Motor neuron (in vitro differentiated cells): ENCODE data around the gene PM20D1. TPM values are rescaled to one million over a fixed set of nuclear protein-coding genes. Genes with fewer than 3 reads are reported as not detected.

Experiments
- ATAC-seq, 8 experiments: fragments of 200-7000 bp; cut with Tn5 transposase; replicated peaks in 6 of 8; 2 replicates each; pipeline ENCODE4 v1.8.0; 2021; ENCODE audit warnings: mild to moderate bottlenecking in 8 of 8, moderate library complexity in 8 of 8
- H3K27ac ChIP-seq, 2 donors: fragments of 250-450 bp; sonication (Bioruptor Pico); 2 replicates each; pipeline ENCODE4 v1.9.0; 2021; ENCODE audit warnings: antibody characterized with exemption in 2 of 2, mild to moderate bottlenecking in 2 of 2, moderate library complexity in 1 of 2
- H3K4me1 ChIP-seq, 2 donors: fragments of 250-450 bp; sonication (Bioruptor Pico); replicated peaks in 1 of 2; 2 replicates each; pipeline ENCODE4 v1.6.1; 2021; ENCODE audit warnings: antibody characterized with exemption in 2 of 2, mild to moderate bottlenecking in 2 of 2, moderate library complexity in 1 of 2
- H3K4me3 ChIP-seq, 5 donors: fragments of 250-450 bp; sonication (Bioruptor Pico); 2 replicates each; pipeline ENCODE4 v1.9.0; 2021; ENCODE audit warnings: antibody characterized with exemption in 5 of 5, mild to moderate bottlenecking in 5 of 5, moderate library complexity in 4 of 5
- WGBS, 10 experiments: fragments of 450-650 bp; shearing (Covaris generic); methylation state at CpG; one replicate each; pipeline ENCODE4 v1.0.0; 2022; 5-methylcytosine and 5-hydroxymethylcytosine counted together
- in situ Hi-C, 9 experiments: fragments of 400-800 bp; cut with MboI; loops; one replicate each; pipeline ENCODE4 v1.15.0; 2021; ENCODE audit warnings: low sequenced_read_pairs in 9 of 9, low pct_unique_long_range_greater_than_20kb in 2 of 9; ENCODE audit not compliant: unreplicated experiment in 9 of 9
- total RNA-seq, 8 experiments: library from RNA; unstranded; fragments of 300-600 nt; gene quantifications; 2 replicates each; pipeline versions ENCODE4 v1.2.3 to v1.2.4, GENCODE V29; 2022

PM20D1 gene
- total RNA-seq, 8 experiments from 2014 or later = 0.05 to 1.8 (median 0.52) TPM; not detected in 1

DNA sequence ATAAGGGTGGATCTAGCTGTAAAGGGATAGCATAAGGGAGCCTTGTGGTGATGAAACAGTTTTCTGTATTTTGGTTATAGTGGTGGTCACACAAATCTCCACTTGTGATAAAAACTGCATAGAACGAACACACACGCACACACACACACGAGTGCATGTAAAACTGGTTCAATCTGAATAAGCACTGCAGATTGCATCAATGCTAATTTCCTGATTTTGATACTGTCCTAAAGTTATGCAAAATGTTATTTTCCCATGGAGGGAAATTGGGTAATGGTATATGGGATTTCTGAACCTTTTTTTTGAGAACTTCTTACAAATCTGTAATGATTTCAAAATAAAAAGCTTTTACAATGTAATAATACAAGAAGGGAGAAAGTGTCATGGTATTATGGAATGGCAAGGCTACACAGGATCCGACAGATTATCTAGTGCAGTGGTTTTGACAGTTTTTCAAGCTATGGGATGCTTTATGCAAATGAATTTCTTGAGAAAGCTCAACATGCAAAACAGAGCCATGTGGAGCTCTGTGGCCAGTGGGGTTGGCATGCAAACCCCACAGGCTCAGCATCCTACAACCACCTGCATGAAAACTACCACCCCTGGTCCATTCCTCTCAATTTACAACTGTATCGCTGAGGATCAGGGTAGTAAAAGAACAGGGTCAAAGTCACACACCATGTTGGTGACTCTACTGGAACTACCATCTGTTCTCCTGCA is 55.8 kb downstream of the PM20D1 start:
- 60 to 100% (median 77%) methylated on average over 1 to 5 of the region's 5 CpGs for WGBS, 10 experiments
- in situ Hi-C loops = loop anchor here in 3 of 9 experiments (10.0 to 25.0 kb wide), 3 partner anchors 121 to 318 kb away; partner anchors contain the start of gene AVPR1B (in 1 of the 3)
- no peak for ATAC-seq
- Histone ChIP-seq H3K4me3 (no peak overlapping the region), H3K27ac (no peak overlapping the region), H3K4me1 (peaks cover 0 to 12% of the 10 kb centered on the region in 2 donors)

DNA sequence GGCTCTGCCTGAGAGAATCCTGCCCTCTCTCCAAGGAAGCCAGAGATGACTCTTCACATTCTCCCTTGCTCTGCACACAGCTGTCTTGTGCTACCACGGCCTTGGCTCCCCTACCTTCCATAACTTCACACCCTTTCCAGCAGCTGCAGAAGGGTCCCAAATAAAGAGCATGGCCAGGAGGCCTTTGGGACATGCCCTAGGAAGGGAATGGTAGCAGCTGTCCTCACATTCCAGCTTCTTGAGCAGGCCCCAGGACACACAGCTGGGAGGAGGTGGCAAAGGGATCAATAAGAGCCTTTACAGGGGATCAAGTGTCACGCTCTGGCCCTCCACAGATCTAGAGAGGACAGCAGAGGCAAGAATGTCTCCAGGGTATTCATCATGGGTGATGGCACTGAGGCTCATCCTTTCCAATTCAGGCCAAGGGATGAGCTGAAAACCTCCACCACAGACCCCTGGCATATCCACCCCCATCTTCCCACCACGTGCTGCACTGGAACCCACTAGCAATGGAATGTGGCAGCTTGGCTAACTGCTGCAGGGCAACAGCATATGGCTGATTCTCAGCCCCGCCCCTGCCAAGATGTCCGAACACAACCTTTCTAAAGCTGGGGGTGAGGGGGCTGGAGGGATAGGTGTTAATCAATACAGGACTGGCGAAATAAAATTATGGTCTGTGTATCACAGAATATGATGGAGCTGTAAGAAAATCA is 56.8 kb downstream of the PM20D1 start:
- peak in 2 of 8 experiments; percentile 3 to 7 for ATAC-seq
- in situ Hi-C loops = loop anchor here in 3 of 9 experiments (10.0 to 25.0 kb wide), 3 partner anchors 122 to 319 kb away; partner anchors contain the start of gene AVPR1B (in 1 of the 3)
- peaks cover 0 to 12% of the 10 kb centered on the region in 2 donors for H3K4me1 ChIP-seq
- WGBS, 10 experiments = 50 to 87% (median 69%) methylated on average over 1 to 3 of the region's 6 CpGs
- no peak overlapping the region for H3K4me3 ChIP-seq
- H3K27ac ChIP-seq = no peak overlapping the region

DNA sequence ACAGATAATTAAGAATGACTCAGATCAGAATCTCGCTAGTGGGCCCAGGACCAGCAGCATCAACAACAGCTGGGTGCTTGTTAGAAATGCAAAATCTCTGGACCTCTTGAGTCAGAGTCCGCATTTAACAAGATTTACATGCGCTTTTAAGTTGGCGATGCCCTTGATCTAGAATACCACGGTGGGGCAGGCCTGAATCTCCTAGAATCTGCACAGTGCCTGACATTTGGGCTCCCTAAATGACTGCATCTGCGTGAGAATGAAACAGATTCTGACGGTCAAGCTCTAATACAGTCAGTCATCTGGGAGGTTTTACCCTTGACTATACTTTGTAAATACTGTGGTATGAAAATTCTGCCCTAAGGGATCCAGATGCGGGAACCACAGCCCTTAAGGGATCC is 57.5 kb downstream of the PM20D1 start:
- Histone ChIP-seq H3K4me3 (no peak overlapping the region), H3K27ac (no peak overlapping the region), H3K4me1 (peaks cover 0 to 12% of the 10 kb centered on the region in 2 donors)
- in situ Hi-C loops = loop anchor here in 3 of 9 experiments (10.0 to 25.0 kb wide), 3 partner anchors 122 to 320 kb away; partner anchors contain the start of gene AVPR1B (in 1 of the 3)
- WGBS, 10 experiments = 10 to 75% (median 52%) methylated on average over 1 to 8 of the region's 8 CpGs
- peak in 3 of 8 experiments; percentile 79 to 84 (median 81) for ATAC-seq

GRCh38 chr1:205791568-205792180 is 58.3 kb downstream of the PM20D1 start:
- WGBS, 10 experiments = 20 to 100% (median 60%) methylated on average over 1 to 5 of the region's 5 CpGs; no CpG with 5 or more reads in 1 of the 10 experiments
- in situ Hi-C loops = loop anchor here in 3 of 9 experiments (10.0 to 25.0 kb wide), 3 partner anchors 123 to 321 kb away; partner anchors contain the start of gene AVPR1B (in 1 of the 3)
- Histone ChIP-seq H3K27ac (no peak overlapping the region), H3K4me1 (peaks cover 0 to 12% of the 10 kb centered on the region in 2 donors), H3K4me3 (no peak overlapping the region)
- peak; percentile 54 to 94 (median 90) for ATAC-seq

DNA sequence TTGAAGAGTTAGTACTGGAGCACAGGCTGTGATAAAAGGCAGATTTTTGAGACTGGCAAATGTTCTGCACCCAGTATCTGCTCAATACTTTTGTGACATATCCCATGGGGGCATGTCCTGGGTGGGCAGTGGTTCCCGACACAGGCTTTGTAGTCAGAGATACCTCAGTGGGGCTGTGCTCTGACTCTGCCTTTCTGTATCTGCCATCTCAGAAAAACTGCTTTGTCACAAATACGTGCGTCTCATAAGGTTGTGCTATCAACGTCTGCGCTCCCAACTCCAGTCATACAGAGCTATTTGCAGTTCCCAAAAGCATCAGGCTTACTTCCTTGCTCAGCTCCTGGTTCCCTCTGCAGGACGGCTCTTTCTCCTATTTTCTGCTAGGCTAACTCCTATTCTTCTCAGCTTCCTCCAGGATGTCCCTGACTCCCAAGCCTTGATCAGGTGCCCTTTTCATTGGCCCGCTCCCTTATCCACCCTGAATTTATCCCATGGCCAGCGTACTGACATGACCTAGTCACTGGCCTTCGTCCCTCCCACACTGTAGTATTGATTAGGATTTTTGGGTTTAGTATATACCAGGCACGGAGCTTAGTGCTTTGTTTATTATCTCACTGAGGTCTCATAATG is 62.5 kb downstream of the PM20D1 start:
- Histone ChIP-seq H3K4me1 (peaks cover 0 to 8% of the 10 kb centered on the region in 2 donors), H3K4me3 (no peak overlapping the region), H3K27ac (no peak overlapping the region)
- no peak for ATAC-seq
- in situ Hi-C loops = loop anchor here in 3 of 9 experiments (25.0 kb wide), 2 partner anchors 175 to 325 kb away; partner anchors contain the start of gene AVPR1B (in 1 of the 3)
- 57 to 100% (median 89%) methylated on average over 1 to 10 of the region's 10 CpGs; no CpG with 5 or more reads in 1 of the 10 experiments for WGBS, 10 experiments

DNA sequence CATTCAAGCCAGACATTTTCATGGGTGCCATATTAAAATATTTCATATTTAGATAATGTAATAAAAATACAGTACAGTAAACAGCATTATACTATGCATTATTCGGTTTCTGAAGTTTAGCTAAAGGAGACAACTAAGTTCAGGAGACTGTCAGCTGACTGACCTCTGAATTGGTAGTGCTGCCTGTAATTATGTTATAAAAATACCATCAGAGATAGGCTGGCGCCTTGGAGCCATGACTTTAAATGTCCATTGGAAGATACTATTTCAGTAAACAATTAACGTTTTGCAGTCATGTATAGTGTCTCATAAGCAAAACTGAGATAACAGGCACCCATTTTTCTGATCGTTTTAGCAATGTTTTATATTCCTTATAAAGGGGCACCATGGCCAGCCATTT is 63.3 kb downstream of the PM20D1 start:
- 0 to 86% (median 63%) methylated on average over 1 to 4 of the region's 4 CpGs; no CpG with 5 or more reads in 1 of the 10 experiments for WGBS, 10 experiments
- no peak for ATAC-seq
- in situ Hi-C loops = loop anchor here in 3 of 9 experiments (25.0 kb wide), 2 partner anchors 176 to 326 kb away; partner anchors contain the start of gene AVPR1B (in 1 of the 3)

GRCh38 chr1:205785446-205785845 is 64.5 kb downstream of the PM20D1 start:
- H3K4me3 ChIP-seq = no peak overlapping the region
- ATAC-seq = no peak
- H3K4me1 ChIP-seq = no peaks in the 10 kb centered on the region
- WGBS, 10 experiments = 53 to 100% (median 89%) methylated on average over 4 to 8 of the region's 9 CpGs; no CpG with 5 or more reads in 1 of the 10 experiments
- in situ Hi-C loops = loop anchor here in 3 of 9 experiments (25.0 kb wide), 2 partner anchors 177 to 327 kb away; partner anchors contain the start of gene AVPR1B (in 1 of the 3)
- H3K27ac ChIP-seq = no peak overlapping the region

More for the DNA sequence above, 63.3 kb downstream of the PM20D1 start:
- Histone ChIP-seq H3K27ac (no peak overlapping the region), H3K4me3 (no peak overlapping the region), H3K4me1 (no peaks in the 10 kb centered on the region)

GRCh38 chr1:205783904-205784303 is 66.0 kb downstream of the PM20D1 start:
- no peak overlapping the region for H3K27ac ChIP-seq
- H3K4me3 ChIP-seq = no peak overlapping the region
- no peak for ATAC-seq
- WGBS, 10 experiments = 53 to 100% (median 92%) methylated on average over 1 to 4 of the region's 4 CpGs; no CpG with 5 or more reads in 5 of the 10 experiments
- H3K4me1 ChIP-seq = no peaks in the 10 kb centered on the region
- in situ Hi-C loops = loop anchor here in 3 of 9 experiments (25.0 kb wide), 2 partner anchors 178 to 328 kb away; partner anchors contain the start of gene AVPR1B (in 1 of the 3)

DNA sequence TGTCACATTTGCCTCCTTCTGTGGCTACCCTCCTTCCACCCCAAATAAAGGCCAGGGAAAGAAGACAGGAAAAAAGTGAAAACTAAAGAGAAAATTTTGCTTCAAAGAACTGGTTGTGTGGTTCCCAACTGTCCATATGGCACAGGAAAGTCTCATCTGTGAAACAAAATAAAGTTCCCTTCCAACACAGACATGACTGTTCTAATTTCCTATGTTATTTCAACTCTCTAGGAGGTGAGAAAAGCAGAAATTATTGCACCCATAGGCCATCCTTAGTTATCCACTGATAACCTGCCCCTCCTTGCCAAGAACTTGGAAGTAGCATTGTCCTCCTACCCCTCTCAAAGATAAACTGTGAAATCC is 66.5 kb downstream of the PM20D1 start:
- Histone ChIP-seq H3K27ac (no peak overlapping the region), H3K4me3 (no peak overlapping the region), H3K4me1 (no peaks in the 10 kb centered on the region)
- in situ Hi-C loops = loop anchor here in 3 of 9 experiments (25.0 kb wide), 2 partner anchors 179 to 329 kb away; partner anchors contain the start of gene AVPR1B (in 1 of the 3)
- no peak for ATAC-seq

DNA sequence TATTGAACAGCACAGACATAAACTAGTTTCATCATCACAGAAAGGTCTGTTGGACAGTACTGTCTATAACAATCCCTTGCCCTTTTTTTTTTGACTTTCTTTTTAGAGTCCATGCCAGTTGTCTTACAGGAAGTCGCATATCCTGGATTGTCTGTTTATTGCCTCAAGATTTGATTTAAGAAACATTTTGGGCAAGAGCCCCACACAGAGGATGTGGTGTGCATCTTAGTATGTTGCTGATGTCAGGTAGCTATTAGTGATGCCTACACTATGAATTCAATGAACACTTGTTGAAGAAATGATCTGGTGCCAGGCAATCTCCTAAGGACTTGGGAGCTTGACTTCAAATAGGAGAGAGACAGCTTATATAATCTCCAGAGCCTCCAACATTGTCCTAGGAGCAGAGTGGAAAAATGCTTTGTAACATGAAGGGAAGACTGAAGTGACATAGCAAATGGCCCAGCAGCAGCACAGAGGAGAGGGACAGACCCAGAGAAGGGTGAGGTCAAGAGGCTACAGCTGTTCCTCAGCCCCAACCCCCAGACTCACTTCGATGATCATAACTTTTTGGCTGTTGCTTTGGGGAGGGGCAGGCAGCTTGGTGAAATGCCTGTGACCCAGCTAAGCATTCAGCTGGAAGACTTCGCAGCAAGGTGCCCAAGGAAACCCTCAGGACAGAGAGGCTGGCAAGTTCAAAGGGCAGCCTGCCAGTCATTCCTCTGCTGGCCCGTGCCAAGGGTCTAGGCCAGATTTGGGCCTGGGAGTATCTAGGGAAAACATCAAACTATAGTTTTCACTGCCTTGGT is 67.1 kb downstream of the PM20D1 start:
- no peak for ATAC-seq
- in situ Hi-C loops = loop anchor here in 3 of 9 experiments (25.0 kb wide), 2 partner anchors 179 to 329 kb away; partner anchors contain the start of gene AVPR1B (in 1 of the 3)
- Histone ChIP-seq H3K27ac (no peak overlapping the region), H3K4me1 (no peaks in the 10 kb centered on the region), H3K4me3 (no peak overlapping the region)
- WGBS, 10 experiments = 0 to 86% (median 70%) methylated on average over 1 to 4 of the region's 4 CpGs; no CpG with 5 or more reads in 2 of the 10 experiments

DNA sequence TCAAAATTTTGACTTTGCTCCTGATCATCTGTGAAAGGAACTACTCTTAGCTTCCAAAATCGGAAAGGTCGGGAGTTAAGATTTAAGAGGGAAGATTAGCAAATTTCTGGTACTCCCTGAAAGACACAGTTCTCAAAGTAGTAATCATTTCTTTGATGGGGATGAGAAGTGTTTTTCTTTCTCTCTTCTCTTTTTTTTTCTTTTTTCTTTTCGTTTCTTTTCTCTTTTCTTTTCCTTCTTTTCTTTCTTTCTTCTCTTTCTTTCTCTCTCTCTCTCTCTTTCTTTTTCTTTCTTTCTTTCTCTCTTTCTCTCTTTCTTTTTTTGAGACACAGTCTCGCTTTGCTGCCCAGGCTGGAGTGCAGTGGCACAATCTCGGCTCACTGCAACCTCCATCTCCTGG is 69.6 kb downstream of the PM20D1 start:
- in situ Hi-C loops = loop anchor here in 3 of 9 experiments (25.0 kb wide), 2 partner anchors 182 to 332 kb away; partner anchors contain the start of gene AVPR1B (in 1 of the 3)
- Histone ChIP-seq H3K27ac (no peak overlapping the region), H3K4me3 (no peak overlapping the region), H3K4me1 (no peaks in the 10 kb centered on the region)
- ATAC-seq = no peak
- 40 to 100% (median 84%) methylated on average over 1 to 5 of the region's 5 CpGs for WGBS, 10 experiments
